ENCODE results near the gene ZWINT.

ZWINT gene

GRCh38 chr10:56357018-56357417 is 4.0 kb downstream of the ZWINT start:
- Histone ChIP-seq H3K9me3 (no peaks in the 10 kb centered on the region), H3K36me3 (peaks cover 20% of the 10 kb centered on the region), H3K4me1 (ENCODE audit: control insufficient read depth in 1 of 2, insufficient read depth in 1 of 2, low read depth in 1 of 2, low read length in 1 of 2) (peaks cover 17 to 18% of the 10 kb centered on the region in 2 experiments), H3K4me3 (ENCODE audit: low read depth in 1 of 2, low read length in 1 of 2) (no peak overlapping the region), H3K27ac (no peak overlapping the region), H3K27me3 (no peaks in the 10 kb centered on the region)
- TF ChIP-seq CTCF (IDR thresholded peaks at IDR 0.05) = no peak

GRCh38 chr10:56351909-56352630 is 9.0 kb downstream of the ZWINT start:
- no peaks in the 10 kb centered on the region for H3K36me3 ChIP-seq
- no peak for TF ChIP-seq CTCF (IDR thresholded peaks at IDR 0.05)
- H3K9me3 ChIP-seq = no peaks in the 10 kb centered on the region

GRCh38 chr10:56349611-56350010 is 11.4 kb downstream of the ZWINT start:
- H3K27me3 ChIP-seq = no peaks in the 10 kb centered on the region
- H3K36me3 ChIP-seq = no peaks in the 10 kb centered on the region
- TF ChIP-seq CTCF (IDR thresholded peaks at IDR 0.05) = no peak

More at GRCh38 chr10:56351909-56352630, 9.0 kb downstream of the ZWINT start:
- no peaks in the 10 kb centered on the region for H3K27me3 ChIP-seq
- H3K4me3 ChIP-seq (ENCODE audit: low read depth in 1 of 2, low read length in 1 of 2) = no peak overlapping the region
- no peak overlapping the region for H3K27ac ChIP-seq
- no peaks in the 10 kb centered on the region for H3K4me1 ChIP-seq (ENCODE audit: control insufficient read depth in 1 of 2, insufficient read depth in 1 of 2, low read depth in 1 of 2, low read length in 1 of 2)

GRCh38 chr10:56348101-56348500 is 13.0 kb downstream of the ZWINT start:
- Histone ChIP-seq H3K36me3 (no peaks in the 10 kb centered on the region), H3K4me1 (ENCODE audit: control insufficient read depth in 1 of 2, insufficient read depth in 1 of 2, low read depth in 1 of 2, low read length in 1 of 2) (no peaks in the 10 kb centered on the region), H3K27me3 (no peaks in the 10 kb centered on the region), H3K9me3 (no peaks in the 10 kb centered on the region), H3K27ac (no peak overlapping the region), H3K4me3 (ENCODE audit: low read depth in 1 of 2, low read length in 1 of 2) (no peak overlapping the region)
- no peak for TF ChIP-seq CTCF (IDR thresholded peaks at IDR 0.05)

More at GRCh38 chr10:56349611-56350010, 11.4 kb downstream of the ZWINT start:
- H3K4me1 ChIP-seq (ENCODE audit: control insufficient read depth in 1 of 2, insufficient read depth in 1 of 2, low read depth in 1 of 2, low read length in 1 of 2) = no peaks in the 10 kb centered on the region
- no peak overlapping the region for H3K4me3 ChIP-seq (ENCODE audit: low read depth in 1 of 2, low read length in 1 of 2)
- no peaks in the 10 kb centered on the region for H3K9me3 ChIP-seq
- H3K27ac ChIP-seq = no peak overlapping the region

- Histone ChIP-seq H3K27me3 (no peaks in the 10 kb centered on the region), H3K4me3 (ENCODE audit: low read depth in 1 of 2, low read length in 1 of 2) (no peak overlapping the region), H3K9me3 (no peaks in the 10 kb centered on the region), H3K4me1 (ENCODE audit: control insufficient read depth in 1 of 2, insufficient read depth in 1 of 2, low read depth in 1 of 2, low read length in 1 of 2) (no peaks in the 10 kb centered on the region), H3K36me3 (no peaks in the 10 kb centered on the region), H3K27ac (no peak overlapping the region)
- no peak for TF ChIP-seq CTCF (IDR thresholded peaks at IDR 0.05)
Measured at GRCh38 chr10:56346845-56347415, 14.1 kb downstream of the ZWINT start.
